OCI-LY7 (cell line): ENCODE measurements around the gene LRRC74B. TPM values are rescaled to one million over a fixed set of nuclear protein-coding genes. Genes with fewer than 3 reads are reported as not detected.

Experiments used
- BruUV-seq: library from RNA; stranded (reverse); fragments of 400-500 nt; replicated peaks from 2 replicates; lab custom pipeline; 2021; lab: Mats Ljungman, UMichigan
- CTCF ChIA-PET: fragments of 300-600 bp; sonication (Branson Sonifier 250); formaldehyde crosslinking; loops from one replicate; lab custom pipeline; 2022; ENCODE audit warnings: antibody characterized with exemption; ENCODE audit not compliant: unreplicated experiment; lab: Charles Lee
- POLR2A ChIA-PET: fragments of 300-600 bp; sonication (Branson Sonifier 250); formaldehyde crosslinking; loops from one replicate; lab custom pipeline; 2022; ENCODE audit warnings: antibody characterized with exemption; lab: Charles Lee
- DNase-seq: peaks from one replicate; pipeline ENCODE4 v3.0.0-alpha.2; 2015; ENCODE audit warnings: low spot score
- H2AFZ ChIP-seq: fragments of 200-600 bp; sonication (generic), shearing (Covaris generic); 2 replicates; pipeline ENCODE4 v1.6.1; 2014; ENCODE audit warnings: mild to moderate bottlenecking, antibody characterized with exemption, low read length, moderate library complexity
- H3K27ac ChIP-seq: fragments of 200-600 bp; sonication (generic); 2 replicates; pipeline ENCODE4 v1.5.1; 2014; ENCODE audit warnings: mixed run types, low read depth, mild to moderate bottlenecking, moderate library complexity, low read length, inconsistent platforms; ENCODE audit not compliant: poor library complexity, severe bottlenecking
- H3K36me3 ChIP-seq: fragments of 200-600 bp; sonication (generic); 2 replicates; pipeline ENCODE4 v1.6.1; 2014; ENCODE audit warnings: mild to moderate bottlenecking, antibody characterized with exemption, low read length, moderate library complexity, mixed read lengths; ENCODE audit not compliant: insufficient read depth
- H3K4me1 ChIP-seq: fragments of 200-600 bp; sonication (generic); 2 replicates; pipeline ENCODE4 v1.5.1; 2014; ENCODE audit warnings: mild to moderate bottlenecking, low read length; ENCODE audit not compliant: insufficient read depth, poor library complexity, severe bottlenecking
- H3K4me2 ChIP-seq: fragments of 200-600 bp; sonication (generic); 2 replicates; pipeline ENCODE4 v1.6.1; 2014; ENCODE audit warnings: mild to moderate bottlenecking, low read length
- H3K4me3 ChIP-seq: fragments of 200-600 bp; sonication (generic); 2 replicates; pipeline ENCODE4 v1.5.1; 2014; ENCODE audit warnings: mild to moderate bottlenecking, low read depth, low read length; ENCODE audit not compliant: poor library complexity, severe bottlenecking
- H3K79me2 ChIP-seq: fragments of 200-600 bp; sonication (generic); 2 replicates; pipeline ENCODE4 v1.6.1; 2016; ENCODE audit warnings: low read depth, mild to moderate bottlenecking, low read length, moderate library complexity, mixed read lengths; ENCODE audit not compliant: insufficient read depth
- H3K9me2 ChIP-seq: fragments of 200-600 bp; sonication (generic); 2 replicates; pipeline ENCODE4 v1.6.1; 2016; ENCODE audit warnings: mild to moderate bottlenecking, low read length, mixed read lengths; ENCODE audit not compliant: insufficient read depth
- H3K9me3 ChIP-seq: fragments of 200-600 bp; sonication (generic); 2 replicates; pipeline ENCODE4 v1.6.1; 2014; ENCODE audit warnings: mild to moderate bottlenecking, mixed run types, low read length, mixed read lengths
- H4K20me1 ChIP-seq: fragments of 200-600 bp; sonication (generic); 2 replicates; pipeline ENCODE4 v1.6.1; 2014; ENCODE audit warnings: mild to moderate bottlenecking, antibody characterized with exemption, low read length, moderate library complexity, mixed read lengths; ENCODE audit not compliant: insufficient read depth
- CTCF ChIP-seq: fragments of 200-600 bp; sonication (generic); conservative IDR thresholded peaks from 2 replicates; pipeline ENCODE4 v1.5.1; 2014; ENCODE audit warnings: mild to moderate bottlenecking, antibody characterized with exemption, low read length, moderate library complexity, mixed read lengths
- EZH2phosphoT487 ChIP-seq: fragments of 200-600 bp; sonication (generic); IDR thresholded peaks from 2 replicates; pipeline ENCODE4 v1.6.1; 2018; ENCODE audit warnings: low read depth, borderline replicate concordance, mild to moderate bottlenecking, mixed run types, antibody characterized with exemption, low read length, moderate library complexity, mixed read lengths
- intact Hi-C: fragments of 100-400 bp; cut with micrococcal nuclease; formaldehyde crosslinking; loops from one replicate; pipeline ENCODE4 v1.10.0; 2022; ENCODE audit not compliant: unreplicated experiment
- total RNA-seq, 2 experiments: library from RNA; depleted of rRNA in 1 of 2; stranded (reverse); fragments of >200 nt in 1 of 2; shearing (Covaris generic) in 1 of 2; gene quantifications; 2 replicates each; pipeline ENCODE4 v1.2.3, GENCODE V29; 2014 to 2022

LRRC74B gene
- total RNA-seq, 2 experiments from 2014 or later: not detected

DNA sequence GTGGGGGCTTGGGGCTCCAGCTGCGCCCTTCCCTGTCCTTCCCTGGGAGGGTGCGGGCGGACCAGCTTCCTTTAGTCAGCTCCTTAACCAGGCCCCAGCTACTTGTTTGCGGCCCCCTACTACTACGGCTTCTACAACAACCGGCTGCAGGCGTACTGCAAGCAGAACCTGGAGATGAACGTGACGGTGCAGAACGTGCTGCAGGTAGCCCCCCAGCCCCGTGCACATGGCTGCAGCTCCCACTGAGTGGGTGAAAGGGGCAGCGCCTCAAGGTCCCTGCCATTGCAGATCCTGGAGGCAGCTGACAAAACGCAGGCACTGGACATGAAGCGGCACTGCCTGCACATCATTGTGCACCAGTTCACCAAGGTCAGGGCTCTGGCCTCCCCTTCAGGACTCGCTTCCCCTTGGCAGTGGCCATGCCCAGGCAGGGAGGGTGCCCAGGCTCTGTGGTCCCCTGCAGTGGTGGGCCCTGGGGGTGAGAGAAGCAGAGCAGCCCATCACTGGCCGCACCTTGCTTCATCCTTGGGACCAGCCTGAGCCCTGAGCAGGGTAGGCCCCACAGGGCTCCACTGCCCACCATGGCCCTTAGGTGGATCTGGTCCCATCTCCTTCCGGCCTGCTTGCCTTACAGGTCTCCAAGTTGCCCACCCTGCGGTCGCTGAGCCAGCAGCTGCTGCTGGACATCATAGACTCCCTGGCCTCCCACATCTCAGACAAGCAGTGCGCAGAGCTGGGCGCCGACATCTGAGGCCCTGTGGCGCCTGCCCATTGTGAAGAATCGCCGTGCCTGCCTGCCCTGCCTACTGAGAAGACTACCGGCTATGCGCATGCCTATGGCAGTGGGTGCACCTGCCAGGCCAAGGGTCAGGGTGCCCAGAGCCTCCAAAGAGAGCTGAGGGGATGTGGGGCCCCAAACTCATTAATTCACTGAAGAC is 48.9 kb upstream of the LRRC74B start:
- intact Hi-C loops: no loop called here
- H3K27ac ChIP-seq: no peak overlapping the region
- peaks cover 15% of the 10 kb centered on the region for H3K79me2 ChIP-seq
- H4K20me1 ChIP-seq: no peaks in the 10 kb centered on the region
- BruUV-seq: no TSS peak
- no peaks in the 10 kb centered on the region for H3K9me2 ChIP-seq
- H2AFZ ChIP-seq: no peak overlapping the region
- peaks cover 45% of the 10 kb centered on the region for H3K36me3 ChIP-seq
- TF ChIP-seq CTCF: no peak
- no peak for TF ChIP-seq EZH2phosphoT487
- no peak overlapping the region for H3K4me3 ChIP-seq
- no peak overlapping the region for H3K4me2 ChIP-seq
- no peaks in the 10 kb centered on the region for H3K9me3 ChIP-seq
- ChIA-PET CTCF (no interaction called here), POLR2A (no interaction called here)
- no peak for DNase-seq
- peaks cover 24% of the 10 kb centered on the region for H3K4me1 ChIP-seq

GRCh38 chr22:20997536-20998257 is 48.0 kb upstream of the LRRC74B start:
- H3K79me2 ChIP-seq: peaks cover 15% of the 10 kb centered on the region
- H4K20me1 ChIP-seq: no peaks in the 10 kb centered on the region
- no peaks in the 10 kb centered on the region for H3K9me2 ChIP-seq
- peaks cover 24% of the 10 kb centered on the region for H3K4me1 ChIP-seq
- H2AFZ ChIP-seq: no peak overlapping the region
- H3K36me3 ChIP-seq: peaks cover 41% of the 10 kb centered on the region
- TF ChIP-seq EZH2phosphoT487: no peak
- no peak for TF ChIP-seq CTCF
- no peak for DNase-seq
- H3K27ac ChIP-seq: no peak overlapping the region
- ChIA-PET CTCF (no interaction called here), POLR2A (interaction anchor here (1.1 kb wide), 1 partner anchor 15 kb away, joined by 3 read pairs; no protein-coding TSS in a partner anchor)
- H3K4me3 ChIP-seq: no peak overlapping the region
- intact Hi-C loops: no loop called here
- H3K9me3 ChIP-seq: no peaks in the 10 kb centered on the region
- BruUV-seq: no TSS peak
- no peak overlapping the region for H3K4me2 ChIP-seq
